ENCODE measurements around the gene TTC28. TPM values are rescaled to one million over a fixed set of nuclear protein-coding genes. Genes with fewer than 3 reads are reported as not detected.

The TTC28 gene
- total and polyA plus RNA-seq, 8 donors = 2.2 to 18.6 (median 11.5) TPM

DNA sequence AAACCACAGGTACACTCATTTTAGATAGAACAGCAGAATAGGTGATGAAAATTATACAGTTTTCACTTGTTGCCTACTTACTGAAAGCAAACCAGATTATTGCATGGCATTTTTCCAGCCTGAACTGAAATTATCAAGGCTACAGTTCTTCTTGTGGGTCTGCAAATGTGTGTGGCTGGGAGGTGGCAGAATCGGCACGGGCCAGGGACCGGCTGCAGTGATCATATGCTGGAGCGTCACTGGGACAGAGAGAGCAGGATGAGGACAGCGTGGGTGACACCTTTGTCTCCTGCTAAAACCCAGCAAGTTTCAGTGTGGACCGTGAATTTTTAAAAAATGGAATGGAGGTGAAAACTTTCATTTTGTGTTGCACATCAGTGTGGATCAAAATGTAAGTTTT is 701.3 kb downstream of the TTC28 start:
- WGBS, 2 donors = 92 to 97% methylated on average over 6 of the region's 6 CpGs
- TF ChIP-seq, protein P1, sequence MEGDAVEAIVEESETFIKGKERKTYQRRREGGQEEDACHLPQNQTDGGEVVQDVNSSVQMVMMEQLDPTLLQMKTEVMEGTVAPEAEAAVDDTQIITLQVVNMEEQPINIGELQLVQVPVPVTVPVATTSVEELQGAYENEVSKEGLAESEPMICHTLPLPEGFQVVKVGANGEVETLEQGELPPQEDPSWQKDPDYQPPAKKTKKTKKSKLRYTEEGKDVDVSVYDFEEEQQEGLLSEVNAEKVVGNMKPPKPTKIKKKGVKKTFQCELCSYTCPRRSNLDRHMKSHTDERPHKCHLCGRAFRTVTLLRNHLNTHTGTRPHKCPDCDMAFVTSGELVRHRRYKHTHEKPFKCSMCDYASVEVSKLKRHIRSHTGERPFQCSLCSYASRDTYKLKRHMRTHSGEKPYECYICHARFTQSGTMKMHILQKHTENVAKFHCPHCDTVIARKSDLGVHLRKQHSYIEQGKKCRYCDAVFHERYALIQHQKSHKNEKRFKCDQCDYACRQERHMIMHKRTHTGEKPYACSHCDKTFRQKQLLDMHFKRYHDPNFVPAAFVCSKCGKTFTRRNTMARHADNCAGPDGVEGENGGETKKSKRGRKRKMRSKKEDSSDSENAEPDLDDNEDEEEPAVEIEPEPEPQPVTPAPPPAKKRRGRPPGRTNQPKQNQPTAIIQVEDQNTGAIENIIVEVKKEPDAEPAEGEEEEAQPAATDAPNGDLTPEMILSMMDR (IDR thresholded peaks at IDR 0.05) = no peak
- ATAC-seq (no peak), FAIRE-seq (no peak), DNase-seq (no peak)
- H3K27me3 ChIP-seq = no peaks in the 10 kb centered on the region
- intact Hi-C loops (cut with DNase I) = no loop called here
- H3K36me3 ChIP-seq = peaks cover 0 to 17% (median 0%) of the 10 kb centered on the region in 3 donors
- H3K4me3 ChIP-seq = no peak overlapping the region
- no peak overlapping the region for H3K27ac ChIP-seq
- peaks cover 5 to 7% (median 6%) of the 10 kb centered on the region in 3 donors for H3K4me1 ChIP-seq
- no peaks in the 10 kb centered on the region for H3K9me3 ChIP-seq

DNA sequence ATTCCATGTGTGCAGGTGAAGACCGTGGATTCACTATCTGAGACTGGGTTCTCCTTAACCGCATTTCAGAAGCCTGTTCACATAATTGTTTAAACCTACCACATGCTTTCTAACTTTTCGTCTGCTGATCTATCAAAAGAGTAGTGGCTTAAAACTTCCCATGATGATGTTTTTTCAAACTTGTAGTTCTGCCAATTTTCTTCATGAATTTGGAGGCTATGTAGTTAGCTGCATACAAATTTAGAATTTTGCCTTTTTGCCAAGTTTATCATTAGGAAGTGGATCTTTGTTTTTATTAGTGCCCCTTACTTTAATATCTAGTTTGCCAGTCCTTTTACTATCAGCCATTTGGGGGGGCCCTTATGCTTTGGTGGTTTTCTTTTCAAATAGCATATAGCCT is 703.1 kb downstream of the TTC28 start:
- Histone ChIP-seq H3K27me3 (no peaks in the 10 kb centered on the region), H3K27ac (no peak overlapping the region), H3K36me3 (no peaks in the 10 kb centered on the region), H3K9me3 (no peaks in the 10 kb centered on the region), H3K4me1 (peaks cover 7 to 12% (median 12%) of the 10 kb centered on the region in 3 donors), H3K4me3 (no peak overlapping the region)
- DNase-seq = no peak
- no peak for ATAC-seq
- intact Hi-C loops (cut with DNase I) = no loop called here
- WGBS, 2 donors = 85 to 97% methylated on average over 3 of the region's 3 CpGs
- TF ChIP-seq, protein P1 (IDR thresholded peaks at IDR 0.05) = no peak
- FAIRE-seq = no peak

DNA sequence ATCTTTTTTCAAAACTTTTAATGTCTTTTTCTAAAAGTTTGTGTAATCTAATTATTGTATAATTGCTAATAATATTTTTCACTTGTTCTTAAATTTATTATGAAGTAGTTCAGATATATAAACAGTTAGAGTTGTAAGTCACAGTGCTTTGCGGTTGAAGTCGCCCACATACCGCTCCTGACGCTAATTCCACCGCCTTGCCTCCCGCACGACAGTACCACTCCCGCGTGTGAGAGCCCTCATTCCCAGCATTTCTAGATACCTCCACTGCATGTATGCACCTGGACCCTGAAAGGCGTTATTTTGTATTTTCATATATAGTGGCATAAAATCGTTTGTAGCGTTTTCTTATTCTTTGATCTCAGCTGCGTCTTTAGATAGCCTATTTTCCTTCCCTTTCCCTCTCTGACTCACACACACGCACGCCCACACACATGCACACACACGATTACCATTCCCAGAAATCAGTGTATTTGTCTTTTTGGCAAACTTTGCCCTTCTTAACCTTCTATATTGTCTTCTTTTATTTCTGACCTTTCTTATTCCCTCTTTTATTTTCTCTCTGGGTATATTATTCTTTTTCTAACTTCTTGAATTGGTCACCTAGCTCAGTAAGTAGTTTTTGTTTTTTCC is 704.1 kb downstream of the TTC28 start:
- no peaks in the 10 kb centered on the region for H3K27me3 ChIP-seq
- no peaks in the 10 kb centered on the region for H3K9me3 ChIP-seq
- H3K36me3 ChIP-seq = no peaks in the 10 kb centered on the region
- intact Hi-C loops (cut with DNase I) = no loop called here
- peaks cover 7 to 12% (median 12%) of the 10 kb centered on the region in 3 donors for H3K4me1 ChIP-seq
- 90 to 92% methylated on average over 16 of the region's 16 CpGs for WGBS, 2 donors
- no peak overlapping the region for H3K4me3 ChIP-seq
- TF ChIP-seq, protein P1 (IDR thresholded peaks at IDR 0.05) = no peak
- no peak for FAIRE-seq
- ATAC-seq = no peak
- H3K27ac ChIP-seq = no peak overlapping the region
- DNase-seq = no peak

DNA sequence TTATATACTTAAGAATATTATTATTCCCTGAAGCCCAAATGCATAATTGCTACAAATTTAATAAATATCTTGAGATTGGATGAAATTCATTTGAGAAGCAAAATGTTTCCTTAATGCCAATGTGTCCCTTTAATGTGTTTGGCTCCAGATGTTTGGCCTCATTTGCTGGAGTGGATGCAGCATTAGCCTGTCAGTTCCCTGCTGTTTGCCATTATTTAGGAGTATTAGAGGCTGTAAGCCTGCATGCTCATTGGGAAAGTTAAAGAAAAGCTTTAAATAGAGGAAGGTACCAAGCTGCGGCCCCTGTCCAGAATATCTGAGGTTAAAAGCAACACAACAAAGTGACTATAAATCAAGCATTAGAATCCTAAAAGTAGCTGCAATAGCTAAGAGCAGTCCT is 705.8 kb downstream of the TTC28 start:
- DNase-seq = no peak
- 79 to 94% methylated on average over 1 of the region's 1 CpG for WGBS, 2 donors
- peak in 2 of 4 donors; percentile 37 to 49 for ATAC-seq
- no peak overlapping the region for H3K4me3 ChIP-seq
- no peaks in the 10 kb centered on the region for H3K27me3 ChIP-seq
- no peaks in the 10 kb centered on the region for H3K9me3 ChIP-seq
- H3K36me3 ChIP-seq = no peaks in the 10 kb centered on the region
- H3K27ac ChIP-seq = no peak overlapping the region
- H3K4me1 ChIP-seq = peaks cover 7 to 12% (median 12%) of the 10 kb centered on the region in 3 donors
- no peak for FAIRE-seq
- intact Hi-C loops (cut with DNase I) = no loop called here
- TF ChIP-seq, protein P1 (IDR thresholded peaks at IDR 0.05) = no peak
